GM18909 (cell line): ENCODE data around the gene TBCCD1.

Source experiments
- ATAC-seq: cut with Tn5 transposase; IDR thresholded peaks from one replicate; pipeline ENCODE4 v1.9.1; 2021; ENCODE audit warnings: mild to moderate bottlenecking; ENCODE audit not compliant: unreplicated experiment, poor library complexity

The TBCCD1 gene

GRCh38 chr3:186523434-186523833, 43.7 kb downstream of the TBCCD1 start:
- no peak for ATAC-seq

- no peak for ATAC-seq
Measured at GRCh38 chr3:186523022-186523421, 44.1 kb downstream of the TBCCD1 start.

DNA sequence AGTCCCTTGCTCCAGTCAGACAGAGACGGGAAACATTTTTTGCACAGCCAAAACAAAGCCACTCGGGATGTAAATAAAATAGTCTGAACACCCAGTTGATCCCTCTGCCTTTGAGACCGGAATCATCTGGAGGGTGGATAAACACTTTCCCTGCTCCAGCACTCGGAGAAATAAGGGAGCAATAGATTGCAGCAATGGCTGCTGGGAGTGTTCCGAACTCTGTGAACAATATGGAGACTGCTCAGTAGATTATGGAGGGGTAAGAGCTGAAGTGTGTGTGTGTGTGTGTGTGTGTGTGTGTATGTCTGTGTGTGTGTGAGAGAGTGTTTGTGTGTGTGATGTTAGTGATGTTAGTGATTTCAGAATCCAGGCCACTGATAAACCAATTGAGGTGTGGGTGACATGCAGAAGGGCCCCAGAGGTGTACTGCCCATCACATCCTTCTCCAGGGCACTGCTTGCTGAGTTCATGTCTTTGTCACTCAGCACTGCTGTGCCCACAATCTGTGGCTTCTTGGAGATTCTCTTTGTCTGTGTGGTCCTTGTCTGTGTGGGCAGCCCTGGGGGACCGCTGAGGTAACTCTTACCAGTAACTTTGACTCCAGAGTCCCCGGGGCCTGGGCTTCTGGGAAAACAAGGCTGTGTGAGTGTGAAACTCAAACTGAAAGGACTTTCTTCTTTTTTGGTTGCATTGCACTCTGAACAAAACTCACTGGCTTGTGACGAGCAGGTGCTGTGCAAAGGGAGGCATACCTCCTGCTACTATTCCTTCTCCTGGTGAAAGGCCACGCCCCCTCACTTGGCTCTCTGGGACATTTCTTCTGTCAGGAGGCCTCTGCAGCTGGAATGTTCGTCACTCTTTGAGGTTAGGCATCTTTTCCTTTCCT, 45.9 kb downstream of the TBCCD1 start:
- peak; percentile 58 for ATAC-seq

- ATAC-seq: no peak
Measured at GRCh38 chr3:186520431-186520830, 46.7 kb downstream of the TBCCD1 start.

GRCh38 chr3:186519021-186519658, 48.0 kb downstream of the TBCCD1 start:
- peak; percentile 57 for ATAC-seq

GRCh38 chr3:186517218-186517617, 49.9 kb downstream of the TBCCD1 start:
- no peak for ATAC-seq

DNA sequence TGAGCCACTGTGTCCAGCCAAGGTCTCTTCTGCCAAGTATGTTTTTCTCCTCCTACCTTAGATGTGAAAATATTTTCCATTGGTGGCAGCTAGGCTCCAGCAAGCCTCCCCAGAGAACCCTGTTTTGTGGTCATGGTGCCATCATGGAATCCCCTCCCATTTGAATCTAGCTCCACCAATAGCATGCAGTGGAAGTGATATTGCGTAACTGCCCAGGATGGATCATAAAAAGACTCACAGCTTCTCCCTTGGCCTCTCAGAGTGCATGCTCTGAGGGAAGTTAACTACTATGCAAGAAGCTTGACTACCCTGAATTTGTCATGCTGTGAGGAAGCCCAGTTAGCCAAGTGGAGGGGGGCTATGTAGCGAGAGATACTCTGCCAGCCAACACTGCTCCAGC, 50.5 kb downstream of the TBCCD1 start:
- ATAC-seq: no peak

- no peak for ATAC-seq
Measured at GRCh38 chr3:186515125-186515524, 52.0 kb downstream of the TBCCD1 start.

DNA sequence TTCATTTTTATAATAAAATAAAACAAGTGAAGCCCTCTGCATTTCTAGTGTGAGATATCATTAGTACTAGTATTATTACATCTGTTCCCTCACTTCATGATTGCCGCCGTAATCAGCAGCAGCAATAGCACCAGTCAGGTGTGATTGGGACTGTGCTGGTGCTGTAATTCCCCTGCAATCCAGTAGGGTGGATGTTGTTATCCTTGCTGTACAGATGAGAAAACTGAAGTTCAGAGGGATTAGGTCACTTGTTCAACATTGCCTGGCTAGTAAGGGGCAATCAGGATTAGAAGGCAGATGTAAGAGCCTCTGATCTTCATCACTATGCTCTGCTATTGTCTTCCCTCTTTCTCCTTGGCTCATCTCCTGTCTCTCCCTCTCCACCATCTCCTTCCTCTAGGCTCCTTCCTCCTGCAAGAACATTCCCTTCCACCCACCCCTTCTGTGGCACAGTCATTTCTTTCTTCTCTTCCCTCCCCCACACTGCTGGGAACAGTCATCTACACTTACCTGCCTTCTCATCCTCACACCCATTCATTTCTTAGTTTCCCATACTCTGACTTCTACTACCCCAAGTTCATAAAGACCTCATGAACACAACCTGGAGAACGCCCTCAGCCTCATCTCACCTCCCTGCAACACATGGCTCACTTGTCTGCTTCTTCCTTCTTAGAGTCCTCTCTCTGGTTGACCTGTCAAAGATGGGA, 52.7 kb downstream of the TBCCD1 start:
- no peak for ATAC-seq

DNA sequence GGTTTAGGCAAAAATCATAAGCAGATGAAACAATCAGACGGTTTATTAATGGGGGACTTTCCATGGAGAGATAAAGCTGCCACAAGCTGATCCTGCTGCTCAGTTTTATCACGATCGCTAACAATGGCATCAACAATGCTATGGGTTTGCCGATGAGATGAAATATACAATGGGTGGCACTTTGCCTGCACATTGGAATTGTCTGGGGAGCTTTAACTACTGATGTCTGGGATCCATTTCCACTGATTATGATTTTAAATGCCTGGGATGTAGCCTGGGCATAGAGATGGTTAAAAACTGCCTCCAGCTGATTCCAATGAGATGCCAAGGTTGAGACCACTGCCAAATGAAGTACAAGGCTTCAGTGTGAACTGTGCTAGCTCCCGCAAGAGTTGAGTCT, 53.8 kb downstream of the TBCCD1 start:
- ATAC-seq: no peak

DNA sequence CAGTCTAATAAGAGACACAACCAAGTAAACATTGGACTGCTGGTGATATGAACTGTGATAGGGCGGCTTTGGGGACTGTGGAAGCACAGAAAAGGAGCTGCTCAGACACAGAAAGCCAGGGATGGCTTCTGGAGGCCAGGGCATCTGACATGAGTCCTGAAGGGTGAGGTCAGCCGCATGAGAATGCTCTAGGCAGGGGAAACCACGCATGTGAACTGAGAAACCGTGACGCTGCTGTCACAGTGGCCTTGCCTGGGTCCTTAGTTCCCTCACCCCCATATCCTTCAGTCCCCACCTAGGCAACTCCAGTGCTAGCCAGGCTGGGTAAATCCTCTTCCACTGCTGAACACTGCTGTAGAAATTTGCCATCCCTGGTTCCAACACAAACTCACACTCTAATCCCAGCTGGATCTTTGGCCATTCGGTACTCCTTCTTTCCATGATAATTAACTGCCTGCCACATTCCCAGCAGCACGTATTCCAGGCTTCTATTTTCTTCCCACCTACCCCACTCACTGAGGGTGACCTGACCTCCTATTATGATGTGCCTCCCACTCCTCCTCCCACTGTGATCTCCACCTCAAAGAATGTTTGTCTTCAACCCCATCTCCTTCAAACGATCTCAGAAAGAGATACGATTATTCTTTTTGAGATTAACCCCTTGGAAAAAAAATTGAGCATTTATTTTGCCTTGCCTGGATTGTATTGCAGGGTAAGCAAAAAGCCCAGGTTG, 54.4 kb downstream of the TBCCD1 start:
- no peak for ATAC-seq

DNA sequence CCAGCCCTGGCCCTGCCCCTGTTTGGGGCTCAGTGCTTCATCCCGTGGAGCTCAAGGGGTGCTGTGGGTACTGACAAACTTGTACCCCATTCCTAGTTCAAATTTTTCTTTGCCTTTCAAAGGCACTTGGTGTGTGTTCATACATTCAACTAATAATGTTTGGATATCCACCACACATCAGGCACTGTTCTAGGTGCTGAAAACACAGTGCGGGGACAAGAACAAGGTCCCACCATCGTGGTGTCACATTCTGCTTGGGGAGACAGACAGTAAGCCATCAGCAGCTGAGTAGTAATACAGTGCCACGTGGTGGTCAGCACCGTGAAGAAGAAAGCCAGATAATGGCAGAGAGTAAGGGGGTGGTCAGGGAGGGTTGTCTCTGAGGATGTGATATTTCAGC, 55.4 kb downstream of the TBCCD1 start:
- no peak for ATAC-seq

- peak; percentile 71 for ATAC-seq
Measured at GRCh38 chr3:186511245-186511644, 55.9 kb downstream of the TBCCD1 start.

DNA sequence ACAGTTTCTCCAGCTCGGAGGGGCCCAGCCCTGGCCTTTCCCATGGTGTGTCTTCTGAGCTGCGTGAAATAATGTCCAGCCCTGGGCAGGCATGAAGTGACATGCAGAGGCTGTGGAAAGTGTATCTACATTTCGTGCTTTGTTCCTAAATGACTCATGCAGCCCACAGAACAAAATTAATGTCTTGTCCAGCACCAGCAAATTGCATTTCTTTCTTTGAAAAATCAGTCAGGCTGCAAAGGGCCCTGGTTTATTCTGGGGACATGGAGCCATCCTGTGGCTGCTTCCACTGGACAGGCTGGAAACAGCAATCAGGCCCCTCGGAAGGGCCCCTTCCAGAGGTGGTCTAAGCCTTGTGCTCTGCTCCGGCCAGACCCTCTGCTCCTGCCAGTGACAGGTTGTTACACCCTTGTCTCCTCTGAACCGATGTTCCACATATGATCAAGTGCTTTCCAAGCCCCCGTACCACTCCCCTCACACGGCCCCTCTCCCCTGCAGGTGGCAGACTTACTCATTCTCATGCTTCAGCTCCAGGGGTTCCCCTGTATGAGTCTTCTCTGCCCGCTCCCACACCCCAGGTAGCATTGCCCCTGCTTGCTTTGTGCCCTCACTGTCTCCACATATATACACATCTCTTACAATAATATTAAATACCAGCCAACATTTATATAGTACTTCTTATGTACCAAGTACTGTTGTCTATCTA, 56.6 kb downstream of the TBCCD1 start:
- peak; percentile 39 for ATAC-seq

DNA sequence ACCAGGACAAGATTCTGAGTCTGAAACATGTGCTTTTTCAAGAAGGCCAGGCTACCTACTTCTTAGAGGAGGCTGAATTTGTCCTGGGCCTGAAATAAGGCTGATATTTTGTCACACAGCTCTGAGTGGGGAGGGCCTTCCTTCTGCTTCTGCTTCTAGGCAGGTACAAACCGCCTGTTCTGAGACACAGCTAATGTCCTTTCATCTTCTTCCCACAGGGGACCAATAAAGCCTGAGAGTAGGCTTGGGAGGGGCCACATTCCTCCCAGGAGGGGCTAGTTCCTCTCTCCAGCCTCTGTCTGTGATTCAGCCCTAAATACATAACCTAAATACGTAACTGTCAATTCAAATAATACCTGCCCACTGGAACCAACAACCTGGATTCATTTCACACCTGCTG, 57.7 kb downstream of the TBCCD1 start:
- no peak for ATAC-seq

DNA sequence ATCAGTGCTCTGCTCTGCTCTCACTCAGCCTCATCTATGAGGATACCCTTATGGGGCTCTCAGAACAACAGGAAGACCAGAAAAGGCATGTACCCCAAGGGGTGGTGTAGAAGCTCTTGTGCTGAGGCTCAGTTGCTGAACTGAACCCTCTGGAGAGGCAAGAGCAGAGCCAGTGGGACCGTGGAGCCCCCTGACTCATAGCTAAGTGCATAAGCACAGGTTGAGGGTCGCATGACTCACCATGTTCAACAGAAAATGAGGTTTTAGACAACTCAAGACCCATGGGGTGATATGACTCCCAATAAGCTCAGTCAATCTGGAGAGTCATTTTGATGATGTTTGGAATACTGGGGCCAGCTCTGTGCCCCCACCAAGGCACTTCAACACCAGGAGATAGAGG, 60.3 kb downstream of the TBCCD1 start:
- ATAC-seq: no peak

- ATAC-seq: no peak
Measured at GRCh38 chr3:186506191-186506739, 60.9 kb downstream of the TBCCD1 start.

DNA sequence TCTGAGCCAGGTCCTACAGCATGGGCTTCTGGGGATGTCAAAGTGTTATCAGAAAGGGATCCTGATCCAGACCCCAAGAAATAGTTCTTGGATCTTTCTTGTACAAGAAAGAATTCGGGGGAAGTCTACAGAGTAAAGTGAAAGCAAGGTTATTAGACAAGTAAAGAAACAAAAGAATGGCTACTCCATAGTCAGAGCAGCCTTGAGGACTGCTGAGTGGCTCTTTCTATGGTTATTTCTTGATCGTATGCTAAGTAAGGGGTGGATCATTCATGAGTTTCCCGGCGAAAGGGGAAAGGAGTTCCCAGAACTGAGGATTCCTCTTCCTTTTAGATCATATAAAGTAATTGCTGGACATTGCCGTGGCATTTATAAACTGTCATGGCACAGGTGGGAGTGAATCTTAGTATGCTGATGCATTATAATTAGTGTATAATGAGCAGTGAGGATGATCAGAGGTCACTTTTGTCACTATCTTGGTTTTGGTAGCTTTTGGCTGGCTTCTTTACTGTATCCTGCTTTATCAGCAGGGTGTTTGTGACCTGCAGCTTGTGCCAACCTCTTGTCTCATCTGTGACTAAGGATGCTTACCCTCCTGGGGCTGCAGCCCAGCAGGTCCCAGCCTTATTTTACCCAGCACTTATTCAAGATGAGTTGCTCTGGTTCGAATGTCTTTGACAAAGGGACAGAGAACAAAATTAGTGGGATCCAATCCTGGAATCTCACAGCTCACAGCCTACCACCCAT, 64.0 kb downstream of the TBCCD1 start:
- no peak for ATAC-seq
